CD8-positive, alpha-beta memory T cell (primary cell): ENCODE measurements around the gene IFNG. TPM values are rescaled to one million over a fixed set of nuclear protein-coding genes. Genes with fewer than 3 reads are reported as not detected.

ENCODE experiments used
- CTCF ChIA-PET: fragments of 350-600 bp; sonication (Branson Sonifier 250); formaldehyde crosslinking; loops from one replicate; lab custom pipeline; 2021; ENCODE audit warnings: antibody characterized with exemption; lab: Charles Lee
- POLR2A ChIA-PET: fragments of 350-600 bp; sonication (Branson Sonifier 250); formaldehyde crosslinking; loops from one replicate; lab custom pipeline; 2021; ENCODE audit warnings: antibody characterized with exemption; lab: Charles Lee
- DNase-seq, 5 donors: peaks; one replicate each; pipeline versions ENCODE4 v3.0.0 to v3.0.0-alpha.2; 2020 to 2022; ENCODE audit warnings: mixed read lengths in 1 of 5
- H3K27ac ChIP-seq: one replicate; pipeline ENCODE4 v1.7.0; 2013; ENCODE audit warnings: low read depth, mild to moderate bottlenecking, low read length, moderate library complexity
- H3K27me3 ChIP-seq: 2 replicates; pipeline ENCODE4 v1.7.0; 2013; ENCODE audit warnings: low read length, mild to moderate bottlenecking; ENCODE audit not compliant: insufficient read depth, poor library complexity, severe bottlenecking
- H3K36me3 ChIP-seq: 2 replicates; pipeline ENCODE4 v1.7.0; 2013; ENCODE audit warnings: mild to moderate bottlenecking, low read length, moderate library complexity; ENCODE audit not compliant: insufficient read depth
- H3K4me1 ChIP-seq: 2 replicates; pipeline ENCODE4 v1.7.0; 2013; ENCODE audit warnings: mild to moderate bottlenecking, low read length, moderate library complexity; ENCODE audit not compliant: insufficient read depth
- H3K4me3 ChIP-seq: 2 replicates; pipeline ENCODE4 v1.7.0; 2013; ENCODE audit warnings: mild to moderate bottlenecking, low read length
- H3K9me3 ChIP-seq: 2 replicates; pipeline ENCODE4 v1.7.0; 2013; ENCODE audit warnings: mild to moderate bottlenecking, low read length
- H3K27ac Mint-ChIP-seq, 8 donors: one replicate each; pipeline ENCODE4 v1.8.0; 2020 to 2021; ENCODE audit warnings: mixed read lengths in 8 of 8, mild to moderate bottlenecking in 6 of 8, inconsistent platforms in 3 of 8, moderate library complexity in 3 of 8
- H3K27me3 Mint-ChIP-seq, 2 donors: one replicate each; pipeline ENCODE4 v1.8.0; 2020 to 2021; ENCODE audit warnings: mixed read lengths in 2 of 2, mild to moderate bottlenecking in 1 of 2, moderate library complexity in 1 of 2
- H3K36me3 Mint-ChIP-seq, 3 donors: one replicate each; pipeline ENCODE4 v1.8.0; 2020 to 2021; ENCODE audit warnings: mixed read lengths in 3 of 3, inconsistent platforms in 1 of 3, mild to moderate bottlenecking in 1 of 3
- H3K4me1 Mint-ChIP-seq, 3 donors: one replicate each; pipeline ENCODE4 v1.8.0; 2020 to 2021; ENCODE audit warnings: mixed read lengths in 3 of 3, inconsistent platforms in 1 of 3, mild to moderate bottlenecking in 1 of 3
- H3K4me3 Mint-ChIP-seq, 7 donors: one replicate each; pipeline ENCODE4 v1.8.0; 2020 to 2021; ENCODE audit warnings: mixed read lengths in 7 of 7, mild to moderate bottlenecking in 6 of 7, moderate library complexity in 4 of 7, inconsistent platforms in 2 of 7
- H3K9me3 Mint-ChIP-seq, 5 donors: one replicate each; pipeline ENCODE4 v1.8.0; 2020 to 2022; ENCODE audit warnings: mixed read lengths in 5 of 5, mild to moderate bottlenecking in 3 of 5, moderate library complexity in 2 of 5, inconsistent platforms in 1 of 5
- polyA plus RNA-seq: library from polyadenylated mRNA; unstranded; fragments of 300-500 nt; fragmentation: Illumina TruSeq; gene quantifications from one replicate; pipeline ENCODE4 v1.2.3, GENCODE V29; 2021
- total RNA-seq, 2 experiments: library from RNA; stranded (reverse); gene quantifications; one replicate each; pipeline ENCODE4 v1.2.3, GENCODE V29; 2021

Gene IFNG
- total and polyA plus RNA-seq, 3 experiments from 2014 or later = 7.3 to 427 (median 408) TPM

GRCh38 chr12:68198507-68199086 lies 39.1 kb upstream of the IFNG start:
- no peaks in the 10 kb centered on the region for H3K9me3 ChIP-seq
- H3K4me3 ChIP-seq = no peak overlapping the region
- H3K27ac Mint-ChIP-seq = peak overlapping the region in 7 of 8 donors; percentile 43 to 93 (median 88)
- ChIA-PET CTCF (interaction anchor here (1.6 to 2.6 kb wide), 3 partner anchors 24 to 85 kb away, joined by 4 to 10 read pairs (median 5); no protein-coding TSS in a partner anchor), POLR2A (interaction anchor here (1.0 to 1.2 kb wide), 2 partner anchors 18 to 40 kb away, joined by 3 to 5 read pairs; no protein-coding TSS in a partner anchor)
- no peaks in the 10 kb centered on the region for H3K27me3 Mint-ChIP-seq
- H3K9me3 Mint-ChIP-seq = no peaks in the 10 kb centered on the region
- no peaks in the 10 kb centered on the region for H3K36me3 Mint-ChIP-seq
- H3K36me3 ChIP-seq = no peaks in the 10 kb centered on the region
- H3K27me3 ChIP-seq = no peaks in the 10 kb centered on the region
- H3K4me3 Mint-ChIP-seq = peak overlapping the region; percentile 62 to 88 (median 83)
- H3K27ac ChIP-seq = no peak overlapping the region
- no peak for DNase-seq
- H3K4me1 ChIP-seq = peaks cover 22% of the 10 kb centered on the region
- peaks cover 38 to 55% (median 46%) of the 10 kb centered on the region in 3 donors for H3K4me1 Mint-ChIP-seq

- peaks cover 0 to 2% (median 0%) of the 10 kb centered on the region in 3 donors for H3K36me3 Mint-ChIP-seq
- Histone ChIP-seq H3K27ac (no peak overlapping the region), H3K36me3 (no peaks in the 10 kb centered on the region), H3K27me3 (no peaks in the 10 kb centered on the region), H3K4me1 (peaks cover 15% of the 10 kb centered on the region), H3K4me3 (no peak overlapping the region), H3K9me3 (no peaks in the 10 kb centered on the region)
- POLR2A ChIA-PET = no interaction called here
- H3K4me3 Mint-ChIP-seq = peak overlapping the region in 3 of 7 donors; percentile 41 to 69 (median 61)
- no peaks in the 10 kb centered on the region for H3K27me3 Mint-ChIP-seq
- no peak for DNase-seq
- H3K4me1 Mint-ChIP-seq = peaks cover 7 to 25% (median 16%) of the 10 kb centered on the region in 3 donors
- CTCF ChIA-PET = interaction anchor here (2.1 to 2.4 kb wide), 2 partner anchors 32 to 150 kb away, joined by 4 to 5 read pairs; no protein-coding TSS in a partner anchor
- H3K9me3 Mint-ChIP-seq = no peaks in the 10 kb centered on the region
- peak overlapping the region in 4 of 8 donors; percentile 1 to 90 (median 62) for H3K27ac Mint-ChIP-seq
Measured at GRCh38 chr12:68190301-68190700, 30.8 kb upstream of the IFNG start.

- Histone ChIP-seq H3K9me3 (no peaks in the 10 kb centered on the region), H3K36me3 (no peaks in the 10 kb centered on the region), H3K4me1 (peaks cover 15% of the 10 kb centered on the region), H3K27ac (no peak overlapping the region), H3K4me3 (no peak overlapping the region), H3K27me3 (no peaks in the 10 kb centered on the region)
- peaks cover 7 to 25% (median 16%) of the 10 kb centered on the region in 3 donors for H3K4me1 Mint-ChIP-seq
- ChIA-PET CTCF (interaction anchor here (2.1 to 2.4 kb wide), 2 partner anchors 32 to 150 kb away, joined by 4 to 5 read pairs; no protein-coding TSS in a partner anchor), POLR2A (interaction anchor here (0.6 kb wide), 1 partner anchor 506 kb away, joined by 3 read pairs; no protein-coding TSS in a partner anchor)
- H3K27ac Mint-ChIP-seq = peak overlapping the region in 6 of 8 donors; percentile 53 to 90 (median 72)
- H3K9me3 Mint-ChIP-seq = no peaks in the 10 kb centered on the region
- H3K36me3 Mint-ChIP-seq = peaks cover 0 to 2% (median 0%) of the 10 kb centered on the region in 3 donors
- peak in 3 of 5 donors; percentile 39 to 60 (median 41) for DNase-seq
- H3K4me3 Mint-ChIP-seq = peak overlapping the region in 6 of 7 donors; percentile 45 to 69 (median 64)
- H3K27me3 Mint-ChIP-seq = no peaks in the 10 kb centered on the region
Measured at GRCh38 chr12:68189821-68190242, 30.3 kb upstream of the IFNG start.

GRCh38 chr12:68185598-68185997 lies 26.1 kb upstream of the IFNG start:
- DNase-seq = no peak
- H3K36me3 ChIP-seq = no peaks in the 10 kb centered on the region
- H3K9me3 Mint-ChIP-seq = no peaks in the 10 kb centered on the region
- CTCF ChIA-PET = no interaction called here
- POLR2A ChIA-PET = no interaction called here
- H3K9me3 ChIP-seq = no peaks in the 10 kb centered on the region
- H3K27ac ChIP-seq = no peak overlapping the region
- peaks cover 0 to 2% (median 0%) of the 10 kb centered on the region in 3 donors for H3K36me3 Mint-ChIP-seq
- no peak overlapping the region for H3K4me3 Mint-ChIP-seq
- H3K27me3 ChIP-seq = no peaks in the 10 kb centered on the region
- peaks cover 26% of the 10 kb centered on the region for H3K4me1 ChIP-seq
- no peaks in the 10 kb centered on the region for H3K27me3 Mint-ChIP-seq
- H3K4me1 Mint-ChIP-seq = peaks cover 21 to 33% (median 24%) of the 10 kb centered on the region in 3 donors
- H3K27ac Mint-ChIP-seq = no peak overlapping the region
- no peak overlapping the region for H3K4me3 ChIP-seq

- H3K36me3 ChIP-seq = no peaks in the 10 kb centered on the region
- peak in 3 of 5 donors; percentile 52 to 58 (median 56) for DNase-seq
- H3K27me3 Mint-ChIP-seq = no peaks in the 10 kb centered on the region
- no peak overlapping the region for H3K27ac ChIP-seq
- H3K27me3 ChIP-seq = no peaks in the 10 kb centered on the region
- CTCF ChIA-PET = interaction anchor here (1.2 to 2.2 kb wide), 4 partner anchors 9 to 140 kb away, joined by 5 to 7 read pairs (median 6); no protein-coding TSS in a partner anchor
- peak overlapping the region in 5 of 7 donors; percentile 1 to 49 (median 20) for H3K4me3 Mint-ChIP-seq
- no peaks in the 10 kb centered on the region for H3K9me3 ChIP-seq
- POLR2A ChIA-PET = interaction anchor here (0.8 to 1.9 kb wide), 2 partner anchors 12 to 17 kb away, joined by 4 to 5 read pairs; no protein-coding TSS in a partner anchor
- H3K4me1 Mint-ChIP-seq = peaks cover 33 to 53% (median 47%) of the 10 kb centered on the region in 3 donors
- peaks cover 49% of the 10 kb centered on the region for H3K4me1 ChIP-seq
- H3K36me3 Mint-ChIP-seq = no peaks in the 10 kb centered on the region
- no peak overlapping the region for H3K4me3 ChIP-seq
- H3K9me3 Mint-ChIP-seq = no peaks in the 10 kb centered on the region
- H3K27ac Mint-ChIP-seq = peak overlapping the region; percentile 6 to 91 (median 52)
Measured at GRCh38 chr12:68180792-68181744, 21.5 kb upstream of the IFNG start.

- Histone ChIP-seq H3K27ac (no peak overlapping the region), H3K36me3 (no peaks in the 10 kb centered on the region), H3K4me1 (peaks cover 66% of the 10 kb centered on the region), H3K9me3 (no peaks in the 10 kb centered on the region), H3K4me3 (no peak overlapping the region), H3K27me3 (no peaks in the 10 kb centered on the region)
- CTCF ChIA-PET = no interaction called here
- no peaks in the 10 kb centered on the region for H3K9me3 Mint-ChIP-seq
- no peaks in the 10 kb centered on the region for H3K27me3 Mint-ChIP-seq
- POLR2A ChIA-PET = no interaction called here
- peak overlapping the region in 2 of 8 donors; percentile 12 to 43 for H3K27ac Mint-ChIP-seq
- peak overlapping the region in 1 of 7 donors; percentile 8 for H3K4me3 Mint-ChIP-seq
- H3K4me1 Mint-ChIP-seq = peaks cover 55 to 72% (median 68%) of the 10 kb centered on the region in 3 donors
- no peaks in the 10 kb centered on the region for H3K36me3 Mint-ChIP-seq
- DNase-seq = no peak
Measured at GRCh38 chr12:68178774-68179439, 19.4 kb upstream of the IFNG start.

- Mint-ChIP-seq H3K27ac (peak overlapping the region in 2 of 8 donors; percentile 47 to 51), H3K27me3 (no peaks in the 10 kb centered on the region), H3K36me3 (no peaks in the 10 kb centered on the region)
Measured at GRCh38 chr12:68178184-68178583, 18.6 kb upstream of the IFNG start.

More at GRCh38 chr12:68178184-68178583, 18.6 kb upstream of the IFNG start:
- H3K9me3 ChIP-seq = no peaks in the 10 kb centered on the region
- H3K4me1 Mint-ChIP-seq = peaks cover 56 to 72% (median 70%) of the 10 kb centered on the region in 3 donors
- no peaks in the 10 kb centered on the region for H3K9me3 Mint-ChIP-seq
- CTCF ChIA-PET = interaction anchor here (0.9 kb wide), 1 partner anchor 10 kb away, joined by 3 read pairs; no protein-coding TSS in a partner anchor
- H3K36me3 ChIP-seq = no peaks in the 10 kb centered on the region
- H3K4me1 ChIP-seq = peaks cover 73% of the 10 kb centered on the region
- H3K4me3 ChIP-seq = no peak overlapping the region
- DNase-seq = no peak
- no peaks in the 10 kb centered on the region for H3K27me3 ChIP-seq
- POLR2A ChIA-PET = no interaction called here
- no peak overlapping the region for H3K27ac ChIP-seq
- H3K4me3 Mint-ChIP-seq = no peak overlapping the region
